GM19372 (cell line): Measurements from ENCODE around the gene ACTN3.
"Not testable (repeated sequence)": the region's sequence is repeated elsewhere in the genome, so short reads cannot be mapped to it uniquely, and the experiment has no call there.

Experiments used
- ATAC-seq: cut with Tn5 transposase; IDR thresholded peaks from one replicate; pipeline ENCODE4 v1.9.1; 2021; ENCODE audit warnings: mild to moderate bottlenecking, low read depth, moderate library complexity; ENCODE audit not compliant: unreplicated experiment

Gene ACTN3

DNA sequence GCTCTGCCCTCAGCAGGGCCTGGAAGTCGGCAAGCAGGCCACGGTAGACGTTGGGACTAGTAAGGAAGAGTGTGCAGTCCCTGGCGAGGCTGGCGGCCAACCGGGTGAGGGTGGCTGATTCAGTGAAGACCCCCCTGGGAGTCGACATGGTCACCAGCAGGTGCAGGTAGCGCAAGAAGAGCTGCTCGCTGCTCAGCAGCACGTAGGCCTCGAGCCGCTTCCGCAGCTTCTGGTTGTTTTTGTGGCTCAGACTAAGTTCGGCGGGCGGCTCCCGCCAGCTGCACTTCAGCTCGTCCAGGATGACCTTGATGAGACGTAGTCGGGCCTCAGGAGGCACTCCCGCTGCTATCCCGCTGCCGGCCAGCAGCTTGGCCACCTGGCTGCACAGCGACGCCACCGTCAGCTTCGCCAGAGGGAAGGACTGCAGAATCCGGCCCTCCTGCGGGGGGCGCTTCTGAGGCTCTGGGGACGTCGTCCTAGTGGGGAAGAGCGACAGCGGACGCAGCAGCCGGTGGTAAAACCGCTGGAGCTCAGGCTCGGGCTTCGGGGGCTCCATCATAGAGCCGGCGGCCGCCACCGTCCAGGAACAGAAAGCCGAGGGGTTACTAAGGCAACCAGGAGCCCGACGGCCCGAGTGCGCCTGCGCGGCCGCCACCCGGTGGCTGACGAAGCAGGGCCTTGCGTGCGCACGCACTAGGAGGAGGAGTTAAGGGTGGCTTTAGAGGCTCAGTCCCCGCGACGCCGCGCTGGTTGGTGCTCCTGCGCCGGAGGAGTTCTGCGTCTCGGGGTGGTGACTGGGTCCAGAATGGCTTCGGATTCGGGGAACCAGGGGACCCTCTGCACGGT, 46.0 kb downstream of the ACTN3 start, which contains the start of the genes CCDC87 and CCS:
TSS of gene CCDC87 (minus strand) at position 607 of the 846 bp plus-strand sequence. CDS start at position 559, 48 bp downstream.
TSS of gene CCS (plus strand) at position 729 of the 846 bp plus-strand sequence. CDS start at position 806, 77 bp downstream.
- ATAC-seq = peak; percentile 91

DNA sequence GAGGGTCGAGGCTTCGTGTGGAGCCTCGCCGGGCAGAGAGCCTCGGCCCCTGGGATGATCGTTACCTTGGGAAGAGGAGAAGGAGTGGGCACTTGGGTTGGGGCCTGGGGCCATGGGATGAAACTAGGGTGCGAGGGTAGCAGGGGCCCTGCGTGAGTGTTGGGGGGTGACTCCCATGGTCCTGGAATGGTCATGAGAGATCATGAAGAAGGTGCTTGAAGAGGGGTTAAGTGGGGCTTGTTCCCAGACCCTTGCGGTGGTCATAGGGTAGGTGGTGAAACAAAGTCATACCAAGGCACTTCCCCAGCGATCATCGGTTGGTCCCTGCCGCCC, 46.6 kb downstream of the ACTN3 start:
- ATAC-seq = peak; percentile 22

DNA sequence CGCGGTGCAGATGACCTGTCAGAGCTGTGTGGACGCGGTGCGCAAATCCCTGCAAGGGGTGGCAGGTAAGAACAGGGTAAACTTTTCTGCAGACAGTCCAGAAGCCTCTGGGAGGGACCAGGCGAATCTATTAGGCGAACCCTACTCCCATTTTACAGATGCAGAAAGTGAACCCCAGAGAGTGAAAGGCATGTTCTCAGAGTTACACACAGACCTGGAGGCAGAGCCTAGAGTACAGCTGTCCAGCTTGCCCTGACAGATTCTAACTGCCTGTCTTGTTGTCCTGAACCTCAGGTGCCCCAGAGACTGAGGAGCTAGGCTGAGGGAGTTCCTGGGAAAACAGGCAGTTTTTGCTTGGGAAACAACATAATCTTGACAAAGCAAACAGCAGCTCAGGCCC, 46.9 kb downstream of the ACTN3 start:
- ATAC-seq = no peak

DNA sequence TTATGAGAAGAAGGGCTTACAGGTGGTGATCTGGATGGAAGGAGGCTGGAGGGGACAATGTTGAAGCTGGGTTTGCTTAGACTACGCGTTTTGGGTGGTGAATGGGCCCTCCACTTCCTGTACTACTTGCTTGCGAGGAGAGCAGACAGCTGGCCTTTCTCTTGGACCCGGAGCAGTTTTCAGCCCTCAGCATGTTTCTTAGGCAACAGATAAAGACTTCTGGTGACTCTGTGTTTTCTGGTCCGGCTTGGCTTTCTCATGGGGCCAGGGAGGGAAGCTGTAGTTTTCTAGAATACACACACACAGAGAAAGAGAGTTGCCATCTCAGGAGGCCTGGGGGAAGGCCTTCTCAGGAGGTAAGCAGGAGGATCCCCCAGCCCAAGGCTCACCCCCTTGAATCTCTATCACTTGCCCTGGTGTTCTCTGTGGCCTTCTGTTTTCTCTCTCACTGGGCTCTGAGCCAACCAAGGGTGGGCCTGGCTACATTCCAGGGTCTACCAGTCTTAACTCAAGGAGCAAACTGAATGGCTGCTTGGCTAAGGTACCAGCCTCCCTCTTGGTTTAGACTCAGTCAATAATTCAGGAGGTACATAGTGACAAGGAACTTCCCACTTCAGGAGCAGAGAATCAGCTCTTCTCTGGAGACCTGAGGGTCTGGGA, 48.7 kb downstream of the ACTN3 start:
- no peak for ATAC-seq

DNA sequence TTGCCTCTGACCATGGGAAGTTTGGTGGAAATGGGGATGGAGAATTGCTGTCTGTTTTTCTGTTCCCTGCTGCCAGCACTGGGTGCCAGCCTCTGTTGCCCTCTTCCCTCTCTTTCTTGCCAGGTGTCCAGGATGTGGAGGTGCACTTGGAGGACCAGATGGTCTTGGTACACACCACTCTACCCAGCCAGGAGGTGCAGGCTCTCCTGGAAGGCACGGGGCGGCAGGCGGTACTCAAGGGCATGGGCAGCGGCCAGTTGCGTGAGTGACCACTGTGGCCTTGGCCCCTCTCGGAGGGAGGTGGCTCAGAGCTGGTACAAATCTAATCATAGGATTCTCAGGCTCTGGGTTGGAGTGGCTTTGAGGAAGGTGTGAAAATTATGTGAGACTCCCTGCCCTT, 52.3 kb downstream of the ACTN3 start:
- ATAC-seq = no peak

DNA sequence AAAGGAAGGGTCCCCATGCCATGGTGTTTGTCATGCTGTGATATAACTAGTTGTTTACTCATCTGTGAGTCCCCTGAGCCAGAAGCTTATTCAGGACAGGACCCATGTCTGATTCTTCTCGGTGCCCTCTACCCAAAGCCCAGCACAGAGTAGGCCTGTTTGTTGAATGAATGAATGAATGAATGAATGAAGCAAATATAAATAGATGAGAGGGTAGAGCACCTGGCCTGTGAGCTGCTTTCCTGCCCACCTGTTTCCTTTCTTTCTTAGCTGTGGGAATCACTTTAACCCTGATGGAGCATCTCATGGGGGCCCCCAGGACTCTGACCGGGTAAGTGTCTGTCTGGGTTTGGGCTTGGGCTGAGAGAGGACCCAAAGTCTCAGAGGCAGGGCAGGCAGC, 53.5 kb downstream of the ACTN3 start:
- ATAC-seq = no peak

DNA sequence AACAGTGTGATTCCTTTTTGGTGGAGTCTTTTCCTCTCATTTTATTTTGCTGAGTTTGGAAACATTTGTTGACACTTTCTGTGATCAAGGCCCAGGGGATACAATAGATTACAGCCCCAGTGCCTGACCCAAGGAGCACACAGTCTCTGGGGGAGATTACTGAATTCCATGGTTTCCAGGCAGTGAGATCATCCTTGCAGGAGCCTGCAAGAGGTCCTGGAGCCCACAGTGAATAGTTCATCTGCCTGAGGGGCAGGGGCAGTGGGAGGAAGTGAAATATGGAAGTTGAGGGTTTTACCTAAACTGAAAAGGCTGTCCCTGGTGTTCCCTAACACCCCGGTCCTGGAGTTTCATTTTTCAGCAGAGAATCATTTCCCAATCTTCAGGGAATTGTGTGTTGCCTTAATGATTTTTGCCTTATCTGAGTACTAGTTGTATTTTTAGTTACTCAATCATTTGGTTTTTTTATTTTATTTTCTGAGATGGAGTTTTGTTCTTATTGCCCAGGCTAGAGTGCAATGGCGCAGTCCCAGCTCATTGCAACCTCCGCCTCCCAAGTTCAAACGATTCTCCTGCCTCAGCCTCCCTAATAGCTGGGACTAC, 54.0 kb downstream of the ACTN3 start:
- ATAC-seq = no peak

DNA sequence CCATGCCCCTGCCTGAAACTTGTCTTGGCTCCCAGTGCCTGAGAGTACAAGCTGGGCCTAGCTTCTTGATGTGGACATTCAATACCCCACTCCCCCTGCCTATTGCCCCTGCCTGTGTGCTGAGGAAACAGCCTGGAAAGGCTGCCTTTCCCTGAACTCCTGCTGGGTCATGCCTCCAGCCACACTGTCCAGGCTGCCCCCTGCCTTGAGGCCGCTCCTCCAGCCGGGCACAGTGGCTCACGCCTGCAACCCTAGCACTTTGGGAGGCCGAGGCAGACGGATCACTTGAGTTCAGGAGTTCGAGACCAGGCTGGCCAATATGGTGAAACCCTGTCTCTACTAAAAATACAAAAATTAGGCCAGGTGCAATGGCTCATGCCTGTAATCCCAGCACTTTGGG, 56.4 kb downstream of the ACTN3 start:
- ATAC-seq = no peak

DNA sequence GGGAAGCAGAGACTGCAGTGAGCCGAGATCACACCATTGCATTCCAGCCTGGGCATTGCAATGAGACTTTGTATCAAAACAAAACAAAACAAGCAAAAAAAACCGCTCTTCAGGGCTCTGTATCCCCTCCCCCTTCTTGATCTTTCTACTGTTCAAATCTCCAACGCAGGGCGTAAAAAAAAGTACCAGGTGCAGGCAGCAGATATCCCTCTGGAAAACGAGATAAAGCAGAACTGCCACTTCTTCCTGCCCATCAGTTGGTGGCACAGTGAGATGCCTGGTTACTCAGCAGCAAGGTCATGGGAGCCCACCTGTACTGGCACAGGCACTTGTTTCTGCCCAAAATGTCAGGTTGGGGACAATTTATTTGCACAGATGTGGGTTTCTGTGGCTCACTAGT, 57.5 kb downstream of the ACTN3 start:
- no peak for ATAC-seq

DNA sequence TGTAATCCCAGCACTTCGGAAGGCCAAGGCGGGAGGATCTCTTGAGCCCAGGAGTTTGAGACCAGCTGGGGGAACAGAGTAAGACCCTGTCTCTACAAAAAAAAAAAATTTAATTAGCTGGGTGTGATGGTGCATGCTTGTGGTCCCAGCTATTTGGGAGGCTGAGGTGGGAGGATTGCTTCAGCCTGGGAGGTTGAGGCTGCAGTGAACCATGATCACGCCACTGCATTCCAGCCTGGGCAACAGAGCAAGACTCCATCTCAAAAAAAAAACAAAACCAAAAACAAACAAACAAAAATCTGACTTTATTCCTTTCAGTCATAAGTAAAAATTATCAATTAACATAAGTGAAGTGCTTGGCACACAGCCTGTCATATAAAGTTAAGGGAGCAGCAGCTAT, 59.9 kb downstream of the ACTN3 start:
- not testable (repeated sequence) for ATAC-seq

DNA sequence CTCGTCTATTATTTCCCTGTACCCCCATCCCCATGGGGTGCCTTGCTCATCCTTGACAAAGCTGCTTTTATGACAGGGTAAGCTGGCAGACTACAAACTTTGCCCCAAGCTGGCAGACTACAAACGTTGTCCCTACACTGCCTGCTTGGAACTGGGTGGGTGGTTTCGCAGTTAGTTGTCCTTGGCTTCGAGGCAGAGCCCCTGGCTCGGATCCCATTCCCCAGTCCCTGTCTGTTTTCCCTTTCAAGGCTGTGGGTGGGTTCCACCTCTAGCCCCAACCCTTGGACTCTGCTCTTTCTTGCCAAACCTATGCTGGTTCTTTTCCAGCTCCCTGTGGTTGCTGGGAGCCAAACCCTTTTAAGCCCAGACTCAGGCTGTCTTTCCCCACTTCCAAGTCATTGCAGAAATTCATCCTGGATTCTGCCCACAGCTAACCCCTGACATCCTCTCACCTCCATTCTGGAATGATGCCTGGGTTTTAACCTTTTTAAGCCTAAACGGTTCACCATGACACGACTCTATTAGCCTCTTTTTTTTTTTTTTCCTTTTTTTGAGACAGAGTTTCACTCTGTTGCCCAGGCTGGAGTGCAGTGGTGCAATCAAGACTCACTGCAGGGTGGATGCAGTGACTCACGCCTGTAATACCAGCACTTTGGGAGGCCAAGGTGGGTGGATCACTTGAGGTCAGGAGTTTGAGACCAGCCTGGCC, 60.6 kb downstream of the ACTN3 start:
- no peak for ATAC-seq

DNA sequence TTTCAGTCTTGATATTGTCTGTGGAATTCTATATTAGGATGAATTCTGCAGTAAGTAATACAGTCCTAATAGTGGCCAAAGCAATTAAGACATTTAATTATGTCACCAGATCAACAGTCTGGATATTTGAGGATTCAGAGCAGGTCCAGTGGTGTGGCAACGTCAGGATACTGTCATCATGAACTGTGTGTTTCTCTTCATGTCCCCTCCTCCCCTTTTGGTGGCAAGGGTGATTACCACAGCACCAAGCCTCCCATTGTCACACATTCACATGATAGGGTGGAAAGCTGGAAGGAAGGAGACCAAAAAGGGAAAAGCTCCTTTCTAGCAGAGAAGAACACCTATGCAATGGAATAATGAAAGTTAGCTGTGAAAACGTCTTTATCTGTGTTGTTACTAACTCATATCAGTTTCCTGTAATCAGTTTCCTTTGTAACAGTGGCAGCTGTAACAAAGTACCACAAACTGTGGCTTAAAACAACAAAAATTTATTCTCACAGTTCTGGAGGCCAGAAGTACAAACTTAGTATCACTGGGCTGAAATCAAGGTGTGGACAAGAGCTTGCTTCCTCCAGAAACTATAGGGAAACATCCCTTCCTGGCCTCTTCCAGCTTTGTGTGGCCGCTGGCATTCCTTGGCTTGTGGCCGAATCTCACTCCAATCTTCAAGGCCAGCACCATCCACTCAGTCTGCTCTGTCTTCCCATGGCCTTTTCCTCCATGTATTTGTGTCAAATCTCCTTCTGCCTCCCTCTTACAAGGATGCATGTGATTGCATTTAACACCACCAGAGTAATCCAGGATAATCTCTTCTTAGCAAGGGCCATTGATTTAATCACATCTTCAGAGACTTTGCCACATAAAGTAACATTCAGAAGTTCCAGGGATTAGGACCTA, 63.3 kb downstream of the ACTN3 start:
- no peak for ATAC-seq

DNA sequence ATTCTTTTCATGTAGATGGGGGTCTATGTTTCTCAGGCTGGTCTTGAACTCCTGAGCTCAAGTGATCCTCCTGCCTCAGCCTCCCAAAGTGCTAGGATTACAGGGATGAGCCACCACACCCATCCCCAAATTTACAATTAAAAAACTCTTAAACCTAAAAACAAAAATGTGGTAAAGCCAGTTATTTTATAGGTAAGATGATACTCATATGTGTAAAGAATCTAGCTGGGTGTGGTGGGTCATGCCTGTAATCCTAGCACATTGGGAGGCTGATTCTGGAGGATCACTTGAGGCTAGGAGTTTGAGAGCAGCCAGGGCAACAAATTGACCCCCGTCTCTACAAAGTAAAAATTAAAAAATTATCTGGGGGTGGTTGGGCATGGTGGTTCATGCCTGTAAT, 65.8 kb downstream of the ACTN3 start:
- no peak for ATAC-seq
